ENCODE data around the gene DNAJC7.
"Not testable (repeated sequence)": the region's sequence is repeated elsewhere in the genome, so short reads cannot be mapped to it uniquely, and the experiment has no call there.

DNAJC7 gene

DNA sequence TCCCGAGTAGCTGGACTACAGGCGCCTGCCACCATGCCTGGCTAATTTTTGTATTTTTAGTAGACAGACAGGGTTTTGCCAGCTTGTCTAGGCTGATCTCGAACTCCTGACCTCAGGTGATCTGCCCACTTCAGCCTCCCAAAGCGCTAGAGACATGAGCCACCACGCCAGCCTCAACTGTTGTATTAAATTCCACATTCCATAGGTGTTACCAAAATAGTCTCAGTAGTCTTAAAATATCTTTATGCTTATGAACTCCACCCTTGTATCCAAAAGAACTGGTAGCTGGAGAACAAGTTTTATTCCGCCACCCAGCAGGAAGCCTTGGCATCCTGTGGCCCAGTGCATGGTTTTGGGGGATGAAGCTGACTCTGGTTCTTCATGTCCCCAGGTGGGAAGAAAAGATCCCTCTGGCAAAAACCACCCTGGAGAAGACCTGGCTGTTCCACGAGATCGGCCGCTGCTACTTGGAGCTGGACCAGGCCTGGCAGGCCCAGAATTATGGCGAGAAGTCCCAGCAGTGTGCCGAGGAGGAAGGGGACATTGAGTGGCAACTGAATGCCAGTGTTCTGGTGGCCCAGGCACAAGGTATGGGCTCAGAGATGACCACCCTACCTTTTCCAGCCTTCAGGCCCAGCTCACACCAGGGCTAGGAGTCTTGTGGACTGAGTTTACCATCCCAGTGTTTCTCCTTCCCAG lies 68.3 kb downstream of the DNAJC7 start:
- DNase-seq (ENCODE audit: low read depth): no peak

DNA sequence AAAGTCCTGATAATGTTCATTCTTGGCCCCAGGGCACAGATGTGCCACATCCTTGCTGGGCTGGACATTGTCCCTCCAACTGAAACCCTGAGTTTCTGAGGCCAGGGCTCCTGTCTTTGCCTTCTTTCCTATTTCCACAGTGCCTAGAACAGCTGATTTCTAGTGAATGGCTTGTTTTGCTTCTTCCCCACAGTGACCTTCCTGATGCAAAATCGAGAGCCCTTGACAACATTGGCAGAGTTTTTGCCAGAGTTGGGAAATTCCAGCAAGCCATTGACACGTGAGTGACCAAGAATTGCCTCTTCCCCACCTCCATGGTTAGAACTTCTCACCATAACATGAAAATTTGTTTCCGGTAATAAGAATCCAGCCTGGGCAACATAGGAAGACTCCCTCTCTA lies 72.3 kb downstream of the DNAJC7 start:
- DNase-seq (ENCODE audit: low read depth): no peak

DNA sequence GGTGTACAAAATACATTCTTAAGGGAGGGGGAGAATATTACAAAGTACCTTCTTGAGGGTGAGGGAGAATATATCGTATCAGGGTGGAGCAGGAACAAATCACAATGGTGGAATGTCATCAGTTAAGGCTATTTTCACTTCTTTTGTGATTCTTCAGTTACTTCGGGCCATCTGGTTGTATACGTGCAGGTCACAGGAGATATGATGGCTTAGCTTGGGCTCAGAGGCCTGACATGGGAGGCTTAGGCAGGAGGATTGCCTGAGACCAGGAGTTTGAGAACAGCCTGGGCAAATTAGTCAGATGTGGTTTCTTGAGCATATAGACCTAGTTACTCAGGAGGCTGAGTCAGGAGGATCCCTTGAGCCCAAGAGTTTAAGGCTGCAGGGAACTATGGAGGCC lies 73.7 kb downstream of the DNAJC7 start:
- no peak for DNase-seq (ENCODE audit: low read depth)

DNA sequence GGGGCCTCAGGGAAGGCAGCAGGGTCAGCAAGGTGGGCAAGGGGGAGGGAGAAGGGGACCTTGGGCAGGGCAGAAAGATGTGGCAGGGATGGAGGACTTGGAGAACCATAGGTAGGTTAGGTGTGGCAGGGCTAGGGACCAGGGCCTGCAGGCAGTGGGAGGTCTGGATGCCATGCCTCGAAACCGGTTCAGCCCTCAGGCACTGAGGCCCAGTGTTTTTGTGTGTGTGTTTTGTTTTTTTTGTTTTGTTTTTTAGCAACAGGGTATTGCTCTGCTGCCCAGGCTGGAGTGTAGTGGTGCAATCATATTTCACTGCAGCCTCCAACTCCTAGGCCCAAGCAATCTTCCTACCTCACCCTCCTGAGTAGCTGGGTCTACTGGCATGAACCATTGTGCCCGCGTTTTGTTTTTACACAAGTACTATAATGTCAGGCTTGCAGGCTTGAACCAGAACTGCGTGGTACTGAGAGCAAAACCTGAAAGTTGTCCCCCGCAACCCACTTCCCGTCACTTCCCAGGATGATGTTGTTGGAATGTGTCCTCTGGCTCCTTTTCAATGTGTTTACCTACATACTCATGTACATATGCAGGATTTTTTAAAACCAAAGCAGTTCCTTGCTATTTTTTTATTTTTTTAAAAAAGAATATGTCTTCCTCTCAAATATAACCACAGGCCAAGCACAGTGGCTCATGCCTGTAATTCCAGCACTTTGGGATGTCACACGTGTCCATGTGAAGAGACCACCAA lies 74.4 kb downstream of the DNAJC7 start:
- no peak for DNase-seq (ENCODE audit: low read depth)

DNA sequence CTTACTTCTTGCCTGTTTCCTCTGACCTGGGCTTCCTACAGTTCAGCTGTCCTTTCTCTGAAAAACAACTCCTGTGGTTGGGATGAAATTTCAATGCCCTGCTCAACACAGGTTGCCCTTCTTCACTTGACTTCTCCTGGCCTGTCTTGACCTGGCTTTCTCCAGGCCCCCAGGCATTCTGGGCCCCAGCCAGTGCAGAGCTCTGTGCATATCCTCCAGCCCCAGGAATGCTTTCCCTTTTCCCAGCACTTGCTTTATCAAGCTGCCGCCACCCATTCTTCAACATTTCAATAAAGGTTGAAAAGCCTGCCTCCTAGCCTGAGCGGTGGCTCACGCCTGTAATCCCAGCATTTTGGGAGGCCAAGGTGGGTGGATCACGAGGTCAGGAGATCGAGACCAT lies 76.1 kb downstream of the DNAJC7 start:
- no peak for DNase-seq (ENCODE audit: low read depth)

DNA sequence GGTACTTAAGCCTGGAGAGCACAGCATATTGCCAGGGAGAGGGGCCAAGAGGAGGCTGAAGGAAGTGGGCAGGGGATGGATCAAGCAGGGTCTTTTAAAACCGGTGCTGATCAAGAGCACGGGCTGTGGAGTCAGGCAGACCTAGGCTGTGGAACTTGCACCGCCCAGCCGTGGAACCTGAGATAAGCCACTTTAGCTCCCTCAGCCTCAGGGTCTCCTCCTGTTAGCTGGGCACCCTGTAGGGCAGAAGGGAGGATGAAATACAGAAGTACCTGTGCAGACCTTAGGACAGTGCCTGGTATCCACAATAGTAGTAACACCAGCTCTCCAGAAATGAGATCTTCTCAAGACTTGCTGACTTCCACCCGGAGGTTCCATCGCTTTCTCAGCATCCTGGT lies 77.5 kb downstream of the DNAJC7 start:
- DNase-seq (ENCODE audit: low read depth): no peak

DNA sequence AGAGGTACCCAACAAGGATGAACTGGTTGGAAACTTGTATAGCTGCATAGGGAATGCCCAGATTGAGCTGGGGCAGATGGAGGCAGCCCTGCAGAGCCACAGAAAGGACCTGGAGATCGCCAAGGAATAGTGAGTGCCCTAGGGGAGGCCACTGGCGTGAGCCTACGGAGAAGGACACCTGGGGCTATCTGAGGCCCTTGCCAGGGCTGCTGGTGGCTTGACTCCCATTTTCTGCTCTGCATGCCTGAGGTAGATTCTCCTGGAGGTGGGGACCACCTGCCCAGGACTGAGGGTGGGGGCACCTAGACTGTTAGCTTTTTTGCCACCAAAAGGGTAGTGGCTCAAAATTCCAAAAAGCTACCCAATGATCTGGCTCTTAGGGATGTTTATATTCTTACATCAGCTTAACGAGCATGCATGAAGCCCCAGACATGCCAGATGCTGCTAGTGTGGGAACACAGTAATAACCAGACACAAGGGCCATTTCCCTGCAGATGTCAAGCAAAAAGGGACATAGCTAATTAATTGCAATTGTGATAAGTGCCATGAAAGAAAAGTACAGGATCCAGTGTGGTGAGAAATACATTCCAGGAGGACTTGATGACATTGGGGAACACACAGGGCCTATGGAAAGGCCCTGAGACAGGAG lies 78.1 kb downstream of the DNAJC7 start:
- no peak for DNase-seq (ENCODE audit: low read depth)

DNA sequence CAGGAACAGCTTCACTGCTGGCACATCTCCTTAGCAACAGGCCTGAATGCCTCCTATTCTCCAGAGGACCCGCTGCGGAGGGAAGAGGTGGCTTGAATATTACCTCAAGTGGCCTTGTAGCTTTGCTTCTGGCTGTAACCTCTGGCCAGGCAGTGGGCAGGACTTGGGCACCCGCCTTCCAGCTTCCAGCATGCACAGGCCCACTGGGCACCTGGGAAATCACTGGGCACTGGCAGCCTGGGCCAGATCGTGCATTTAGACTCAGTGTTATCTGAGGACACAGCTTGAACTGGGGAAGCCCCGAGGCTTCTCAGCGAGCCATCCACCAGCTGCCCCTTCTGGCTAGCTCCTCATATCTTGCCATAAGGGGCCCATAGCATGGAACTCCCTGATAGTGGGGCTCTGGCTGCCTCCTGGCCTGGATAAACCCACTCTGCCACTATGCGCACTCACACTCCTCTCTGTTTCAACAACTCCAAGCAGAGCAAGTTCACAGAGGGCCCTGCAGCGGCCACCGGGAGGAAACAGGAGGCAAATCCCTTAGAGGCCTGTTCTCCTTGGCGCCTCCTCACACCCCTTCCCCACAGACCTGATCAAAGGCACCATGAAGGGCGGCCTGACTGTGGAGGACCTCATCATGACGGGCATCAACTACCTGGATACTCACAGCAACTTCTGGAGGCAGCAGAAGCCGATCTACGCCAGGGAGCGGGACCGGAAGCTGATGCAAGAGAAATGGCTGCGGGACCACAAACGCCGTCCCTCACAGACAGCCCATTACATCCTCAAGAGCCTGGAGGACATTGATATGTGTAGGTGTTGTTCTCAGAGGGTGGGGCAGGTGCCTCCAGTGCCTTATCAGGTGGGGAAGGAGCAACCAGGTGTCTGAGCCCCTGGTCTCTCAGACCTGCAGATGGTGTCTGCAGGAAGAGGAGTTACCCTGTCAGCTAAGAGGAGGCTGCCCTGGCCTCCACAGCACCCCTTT lies 79.0 kb downstream of the DNAJC7 start:
- no peak for DNase-seq (ENCODE audit: low read depth)

DNA sequence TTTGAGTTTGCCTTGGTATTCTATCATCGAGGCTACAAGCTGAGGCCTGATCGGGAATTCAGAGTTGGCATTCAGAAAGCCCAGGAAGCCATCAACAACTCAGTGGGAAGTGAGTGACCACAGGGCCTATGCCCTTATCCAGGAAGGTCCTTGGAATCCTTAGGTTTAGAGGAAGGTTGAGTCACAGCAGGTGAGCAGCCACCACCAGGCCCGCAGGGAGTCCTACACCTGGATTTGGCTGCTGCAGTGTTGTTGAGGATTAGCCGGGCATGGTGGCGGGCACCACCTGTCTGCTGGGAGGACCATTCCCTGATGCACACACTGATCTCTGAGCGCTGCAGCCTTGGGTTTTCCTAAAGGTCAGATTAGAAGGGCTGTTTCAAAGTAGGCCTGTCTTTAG lies 81.6 kb downstream of the DNAJC7 start:
- no peak for DNase-seq (ENCODE audit: low read depth)

DNA sequence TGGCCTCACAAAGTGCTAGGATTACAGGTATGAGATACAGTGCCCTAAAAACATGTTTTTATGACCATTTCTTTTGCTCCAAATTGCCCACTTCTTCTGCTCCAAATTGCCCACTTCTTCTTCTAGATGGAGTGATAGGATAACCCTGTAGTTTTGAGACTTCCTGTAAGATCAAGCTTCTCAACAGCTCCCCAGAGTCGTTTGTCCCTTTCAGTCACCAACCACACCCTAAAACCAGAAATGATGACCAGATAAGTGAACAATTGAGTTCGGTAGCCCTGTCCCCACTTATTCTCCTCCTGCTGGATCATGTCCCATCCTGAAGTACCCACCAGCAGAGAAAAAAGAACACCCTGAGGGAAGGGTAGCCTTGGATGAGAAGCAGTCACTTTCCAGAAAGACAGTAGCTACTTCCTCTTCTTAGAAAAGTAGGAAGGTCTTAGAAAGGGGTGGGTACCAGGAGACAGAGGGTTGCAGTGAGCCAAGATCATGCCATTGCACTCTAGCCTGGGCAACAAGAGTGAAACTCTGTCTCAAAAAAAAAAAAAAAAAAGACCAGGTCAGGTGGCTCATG lies 84.3 kb downstream of the DNAJC7 start:
- no peak for DNase-seq (ENCODE audit: low read depth)

DNA sequence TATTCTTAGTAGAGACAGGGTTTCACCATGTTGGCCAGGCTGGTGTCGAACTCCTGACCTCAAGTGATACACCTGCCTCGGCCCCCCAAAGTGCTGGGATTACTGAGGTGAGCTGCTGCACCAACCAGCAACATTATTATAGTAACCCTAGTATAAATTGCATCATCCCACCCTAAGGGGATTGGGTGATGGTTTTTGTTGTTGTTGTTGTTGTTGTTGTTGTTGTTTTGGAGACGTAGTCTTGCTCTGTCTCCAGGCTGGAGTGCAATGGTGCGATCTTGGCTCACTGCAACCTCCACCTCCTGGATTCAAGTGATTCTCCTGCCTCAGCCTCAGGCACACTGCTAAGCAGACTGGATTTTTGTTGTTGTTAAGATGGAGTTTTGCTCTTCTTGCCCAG lies 85.5 kb downstream of the DNAJC7 start:
- DNase-seq (ENCODE audit: low read depth): not testable (repeated sequence)

DNA sequence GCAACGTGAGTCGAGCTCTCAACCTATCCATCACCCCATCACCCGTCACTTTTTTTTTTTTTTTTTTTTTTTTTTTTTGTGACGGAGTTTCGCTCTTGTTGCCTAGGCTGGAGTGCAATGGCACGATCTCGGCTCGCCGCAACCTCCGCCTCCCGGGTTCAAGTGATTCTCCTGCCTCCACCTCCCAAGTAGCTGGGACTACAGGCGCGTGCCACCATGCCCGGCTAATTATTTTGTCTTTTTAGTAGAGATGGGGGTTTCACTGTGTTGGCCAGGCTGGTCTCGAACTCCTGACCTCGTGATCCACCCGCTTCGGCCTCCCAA lies 86.4 kb downstream of the DNAJC7 start:
- not testable (repeated sequence) for DNase-seq (ENCODE audit: low read depth)

DNA sequence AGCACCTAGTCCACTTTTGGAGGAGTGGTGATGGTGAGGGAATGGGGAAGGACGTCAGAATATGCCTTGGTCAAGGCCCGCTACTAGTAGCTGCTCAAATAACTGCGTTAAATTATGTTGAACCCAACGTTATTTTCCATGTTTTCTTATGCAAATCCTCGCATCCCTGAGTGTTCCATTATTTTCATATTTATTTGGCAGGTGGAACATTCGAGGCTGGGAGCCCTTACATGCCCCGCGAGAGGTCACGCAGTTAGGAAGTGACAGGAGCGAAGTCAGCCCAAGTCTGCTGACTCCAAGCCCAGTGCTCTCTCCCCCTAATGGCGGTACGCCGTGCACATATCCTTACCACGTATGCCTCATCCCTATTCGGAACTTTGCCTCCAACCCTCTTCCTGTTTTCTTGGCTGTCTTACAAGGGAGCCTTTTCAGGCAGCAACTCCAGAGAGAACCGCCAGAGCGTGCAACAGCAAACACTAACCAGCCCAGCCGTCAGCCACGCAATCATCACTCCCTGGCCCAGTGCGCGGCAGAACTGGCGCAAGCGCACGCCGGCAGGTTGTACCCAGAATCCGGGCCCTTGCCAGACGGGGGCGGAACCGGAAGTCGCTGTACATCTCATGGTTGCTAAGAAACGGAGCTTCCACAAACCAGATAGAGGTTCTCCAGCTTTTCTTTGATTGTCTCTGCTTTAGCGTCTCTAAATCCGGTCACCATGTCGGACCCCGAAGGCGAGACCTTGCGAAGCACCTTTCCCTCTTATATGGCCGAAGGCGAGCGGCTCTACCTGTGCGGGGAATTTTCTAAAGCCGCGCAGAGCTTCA lies 87.0 kb downstream of the DNAJC7 start, which contains the start of gene ODAD4:
Gene ODAD4, plus strand, starts transcription at position 609 of the 824 bp plus-strand sequence. Its CDS starts 107 bp downstream, at position 716.
- DNase-seq (ENCODE audit: low read depth): peak; percentile 92

DNA sequence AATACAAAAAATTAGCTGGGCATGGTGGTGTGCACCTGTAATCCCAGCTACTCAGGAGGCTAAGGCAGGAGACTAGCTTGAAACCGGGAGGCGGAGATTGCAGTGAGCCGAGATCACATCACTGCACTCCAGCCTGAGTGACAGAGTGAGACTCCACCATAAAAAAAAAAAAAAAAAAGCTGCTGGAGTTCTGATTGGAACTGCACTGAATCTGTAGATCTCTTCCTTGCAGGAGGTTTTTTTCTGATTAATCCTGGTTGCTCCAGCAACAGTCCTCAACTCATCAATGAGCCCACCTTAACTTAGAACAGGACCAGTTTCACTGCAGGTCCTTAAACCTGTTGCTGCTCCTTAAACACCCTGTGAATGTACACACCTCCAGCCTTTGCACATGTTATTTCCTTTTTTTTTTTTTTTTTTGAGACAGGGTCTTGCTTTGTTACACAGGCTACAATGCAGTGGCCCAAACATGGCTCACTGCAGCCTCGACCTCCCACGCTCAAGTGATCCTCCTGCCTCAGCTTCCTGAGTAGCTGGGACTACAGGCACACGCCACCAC lies 88.5 kb downstream of the DNAJC7 start:
- DNase-seq (ENCODE audit: low read depth): no peak
